Stimulated activated CD4-positive, alpha-beta T cell treated with anti-CD3 and anti-CD28 coated beads, Interleukin-15, amount 100 ng/mL, for 48 hours (primary cell): Measurements from ENCODE around the gene PDGFA.

Source experiments
- DNase-seq, 2 donors: peaks; one replicate each; pipeline ENCODE4 v3.0.0-alpha.2; 2020; ENCODE audit warnings: low read depth in 2 of 2

PDGFA gene

DNA sequence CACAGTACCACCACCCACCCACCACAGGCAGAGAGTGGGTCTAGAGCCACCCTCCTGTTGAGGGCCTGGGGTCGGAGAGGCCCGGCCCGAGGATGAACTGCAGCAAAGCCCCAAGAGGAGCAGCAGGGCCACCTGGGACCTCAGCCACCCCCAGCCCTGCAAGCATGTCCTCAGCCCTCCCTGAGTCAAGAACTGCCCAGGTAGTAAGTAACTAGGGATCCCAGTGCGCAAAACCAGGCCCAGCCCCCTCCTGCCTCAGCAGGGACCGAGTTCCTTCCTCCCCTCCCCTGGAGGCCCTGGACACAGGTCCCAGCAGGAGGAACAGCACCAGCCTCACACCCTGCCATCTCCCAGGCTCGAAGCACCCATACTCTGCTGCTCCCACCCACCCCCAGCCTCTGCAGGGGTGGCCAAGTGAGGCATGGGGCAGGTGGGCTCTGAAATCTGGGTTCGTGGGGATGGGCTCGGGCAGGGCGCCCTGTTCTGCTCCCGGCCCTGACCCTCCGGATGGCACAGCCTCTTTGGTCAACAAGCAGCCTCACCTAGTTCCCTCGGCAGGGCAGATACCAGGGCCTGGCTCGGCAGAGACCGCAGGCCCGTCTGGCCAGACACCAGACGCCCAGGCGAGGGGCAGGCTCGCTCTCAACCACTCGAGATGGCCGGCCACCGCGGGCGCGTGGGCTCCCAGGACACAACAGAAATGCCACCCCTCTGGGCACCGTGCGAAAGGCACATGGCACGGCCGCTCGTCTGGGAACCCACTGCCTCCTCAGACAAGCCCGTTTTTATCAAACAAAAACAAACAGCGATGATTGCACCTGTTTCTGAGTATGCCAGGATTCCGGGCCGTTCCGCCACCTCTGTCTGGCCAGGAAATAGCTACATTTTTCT, 15.2 kb downstream of the PDGFA start:
- DNase-seq = no peak

GRCh38 chr7:503575-504111, 16.0 kb downstream of the PDGFA start:
- DNase-seq = no peak

DNA sequence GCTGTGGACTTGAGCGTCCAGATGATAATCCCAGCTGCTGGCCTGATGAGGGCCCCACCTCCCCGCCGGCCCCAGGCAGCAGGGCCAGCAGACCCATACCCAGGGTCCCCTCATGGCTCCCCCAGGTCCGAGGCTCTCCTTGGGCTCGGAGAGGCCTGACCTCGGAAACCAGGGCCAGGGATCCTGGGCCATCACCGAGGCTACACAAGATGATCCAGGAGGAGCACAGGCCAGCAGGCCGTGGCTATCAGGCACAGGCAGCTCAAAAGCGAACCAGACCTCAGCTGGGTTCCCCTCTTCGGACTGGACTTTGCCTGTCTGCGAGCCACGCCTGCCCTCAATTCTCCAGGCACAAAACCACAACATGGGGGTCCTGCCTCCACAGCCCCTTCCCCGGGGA, 17.4 kb downstream of the PDGFA start:
- no peak for DNase-seq

DNA sequence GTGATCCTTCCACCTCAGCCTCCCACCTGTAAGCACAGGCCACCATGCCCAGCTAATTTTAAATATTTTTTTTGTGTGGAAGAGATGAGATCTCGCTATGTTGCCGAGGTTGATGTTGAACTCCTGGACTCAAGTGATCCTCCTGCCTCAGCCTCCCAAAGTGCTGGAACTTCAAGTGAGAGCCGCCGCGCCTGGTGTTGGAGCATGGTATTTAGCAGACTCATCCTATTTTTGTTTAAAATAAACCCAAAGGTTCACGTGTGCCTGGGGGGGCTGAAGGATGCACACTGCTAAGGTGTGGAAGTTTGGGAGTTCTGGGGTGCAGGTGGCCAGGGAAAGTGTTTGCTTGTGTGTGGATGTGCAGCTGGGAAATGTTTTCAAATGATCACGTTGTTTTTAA, 18.1 kb downstream of the PDGFA start:
- DNase-seq = no peak

DNA sequence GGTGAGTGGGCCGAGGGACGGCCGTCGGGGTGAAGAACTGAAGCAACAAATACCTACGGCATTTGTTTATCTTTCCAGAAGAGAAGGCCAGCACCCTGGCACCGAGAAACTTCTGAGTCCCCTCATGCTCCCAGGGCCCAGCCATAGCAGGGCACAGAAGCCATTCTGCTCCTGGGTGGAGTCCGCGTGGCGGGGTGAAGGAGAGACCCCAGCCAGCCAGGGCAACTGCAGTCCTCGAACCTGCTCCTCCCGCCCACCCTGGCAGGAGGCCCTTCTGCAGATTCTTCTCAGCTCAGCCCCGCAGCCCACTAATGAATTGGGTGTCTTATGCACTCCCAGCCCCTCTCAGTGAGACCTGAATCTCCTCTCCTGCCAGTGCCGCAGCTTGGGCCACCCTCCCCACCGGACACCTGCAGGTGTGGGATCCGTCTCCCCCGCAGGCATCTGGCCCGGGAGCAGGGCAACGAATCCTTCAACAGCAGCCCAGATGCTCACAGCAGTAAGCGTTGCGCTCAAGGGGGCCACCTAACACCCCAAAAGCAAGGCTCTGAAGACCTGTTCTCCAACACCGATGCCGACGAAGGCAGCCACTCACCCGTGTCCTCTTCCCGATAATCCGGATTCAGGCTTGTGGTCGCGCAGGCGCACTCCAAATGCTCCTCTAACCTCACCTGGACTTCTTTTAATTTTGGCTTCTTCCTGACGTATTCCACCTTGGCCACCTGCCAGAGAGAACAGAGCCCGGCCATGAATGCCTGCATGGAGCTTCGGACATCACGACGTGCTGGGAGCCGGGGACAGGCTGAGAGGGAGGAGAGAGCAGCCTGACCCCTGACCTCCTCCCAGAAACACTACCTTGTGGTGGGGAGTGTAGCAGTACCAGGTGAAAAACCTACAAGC, 18.9 kb downstream of the PDGFA start:
- DNase-seq = no peak

- no peak for DNase-seq
These were observed 19.7 kb downstream of the PDGFA start for GRCh38 chr7:499853-500485.

DNA sequence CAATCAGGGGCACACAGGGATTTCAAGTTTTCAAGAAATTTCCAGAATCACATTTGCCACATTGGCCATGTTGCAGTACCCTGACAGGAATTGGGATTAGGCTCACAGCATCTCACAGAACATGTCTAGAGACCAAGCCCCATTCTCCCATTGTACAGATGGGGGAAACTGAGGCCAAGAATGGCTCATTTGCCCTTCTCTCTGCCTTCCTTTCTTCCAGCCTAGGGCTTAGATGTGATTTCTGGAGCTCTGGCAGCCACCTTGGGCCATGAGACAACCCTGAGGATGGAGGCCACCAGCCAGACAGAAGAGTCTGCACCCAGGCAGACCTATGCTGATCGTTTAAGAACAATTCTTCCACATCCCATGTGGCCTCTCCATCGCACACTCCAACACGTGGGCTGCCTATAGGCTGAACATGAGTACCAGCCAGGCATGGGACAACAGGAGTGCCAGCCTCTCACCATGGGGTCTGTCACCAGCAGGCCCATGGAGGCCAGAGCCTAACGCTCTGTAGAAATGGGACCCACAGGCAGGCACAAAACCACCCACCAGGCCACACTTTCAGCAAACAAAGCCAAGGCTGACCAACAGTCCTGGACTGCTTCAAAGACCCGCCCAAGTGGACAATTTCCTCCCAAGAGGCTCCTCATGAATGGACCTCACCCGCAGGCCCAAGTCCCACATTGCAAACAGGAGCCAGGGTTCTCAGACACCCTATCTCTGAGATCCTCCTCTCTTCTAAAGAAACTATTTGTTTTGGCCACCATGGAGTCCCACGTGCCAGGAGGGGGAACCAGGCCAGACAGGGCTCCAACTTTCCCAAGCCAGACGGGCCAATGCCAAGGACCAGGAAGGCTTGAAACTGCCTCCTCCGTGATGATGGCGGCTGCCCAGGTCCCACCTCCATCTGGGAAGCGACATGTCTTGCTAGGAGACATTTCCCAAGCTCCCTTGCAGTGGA, 20.7 kb downstream of the PDGFA start:
- no peak for DNase-seq

GRCh38 chr7:497946-498655, 21.5 kb downstream of the PDGFA start:
- DNase-seq = no peak

GRCh38 chr7:497346-497745, 22.3 kb downstream of the PDGFA start:
- no peak for DNase-seq

DNA sequence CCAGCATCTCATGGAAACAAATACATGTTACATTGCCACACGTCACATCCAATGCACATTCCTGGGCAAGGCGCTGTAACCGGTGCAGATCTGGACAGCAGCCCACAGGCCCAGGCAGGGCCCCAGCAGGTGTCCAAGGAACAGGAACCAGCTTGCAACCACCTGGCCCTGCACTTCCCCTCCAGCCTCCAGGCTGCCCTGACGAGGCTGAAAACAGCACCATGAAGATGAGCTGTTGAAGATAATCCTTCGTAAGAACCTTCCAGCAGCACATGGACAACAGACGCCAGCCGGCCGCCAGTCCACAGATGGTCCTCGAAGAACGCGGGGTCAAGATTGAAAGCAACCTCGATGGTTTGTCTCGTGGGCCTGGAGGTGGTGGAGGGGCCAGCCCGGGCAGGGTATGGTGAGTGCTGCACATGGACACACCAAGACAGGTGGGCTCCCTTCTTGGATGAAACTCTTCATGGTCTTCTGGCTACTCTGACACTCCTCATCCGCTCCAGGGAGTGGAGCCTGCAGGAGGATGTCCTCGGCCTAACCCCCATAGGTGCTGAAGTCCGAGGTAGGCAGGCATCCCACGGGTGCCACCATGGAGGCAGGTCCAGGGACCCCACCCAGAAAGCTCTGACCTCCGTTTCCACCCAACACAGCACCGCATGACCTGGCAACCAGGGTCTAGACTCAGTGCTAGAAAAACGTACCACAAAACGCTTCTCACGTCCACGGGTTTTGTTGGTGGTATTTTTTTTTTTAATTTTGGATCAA, 22.9 kb downstream of the PDGFA start:
- no peak for DNase-seq

DNA sequence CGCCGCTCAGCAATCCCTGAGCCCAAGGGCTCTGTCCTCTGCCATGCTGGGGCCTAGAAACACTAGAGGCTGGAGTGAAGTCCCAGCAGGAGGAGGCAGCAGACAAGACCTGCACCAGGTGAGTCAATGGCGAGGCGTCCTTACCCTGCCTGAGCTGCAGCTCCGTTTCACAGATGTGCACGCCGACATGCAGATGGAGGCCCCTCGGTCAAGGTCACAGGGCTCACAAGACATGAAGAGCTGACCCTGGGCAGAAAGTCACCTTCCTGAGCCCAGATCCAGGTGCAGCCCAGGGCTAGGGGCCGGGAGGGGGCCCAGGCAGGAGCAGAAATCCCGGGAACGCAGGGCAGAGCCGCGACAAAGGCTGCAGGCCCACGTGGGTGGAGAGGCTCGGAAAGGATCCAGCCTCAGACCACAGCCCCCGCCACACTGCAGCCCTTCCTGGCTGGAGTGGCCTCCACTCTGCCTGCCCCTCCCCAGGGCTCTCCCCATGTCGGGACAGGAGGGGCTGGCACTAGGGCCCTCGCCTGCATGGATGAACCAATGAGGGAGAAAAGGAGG, 23.8 kb downstream of the PDGFA start:
- no peak for DNase-seq

- DNase-seq = no peak
These were observed 24.3 kb downstream of the PDGFA start for GRCh38 chr7:495326-495725.

GRCh38 chr7:494906-495305, 24.7 kb downstream of the PDGFA start:
- no peak for DNase-seq

GRCh38 chr7:494259-494687, 25.4 kb downstream of the PDGFA start:
- no peak for DNase-seq

- DNase-seq = no peak
These were observed 25.9 kb downstream of the PDGFA start for GRCh38 chr7:493661-494251.

DNA sequence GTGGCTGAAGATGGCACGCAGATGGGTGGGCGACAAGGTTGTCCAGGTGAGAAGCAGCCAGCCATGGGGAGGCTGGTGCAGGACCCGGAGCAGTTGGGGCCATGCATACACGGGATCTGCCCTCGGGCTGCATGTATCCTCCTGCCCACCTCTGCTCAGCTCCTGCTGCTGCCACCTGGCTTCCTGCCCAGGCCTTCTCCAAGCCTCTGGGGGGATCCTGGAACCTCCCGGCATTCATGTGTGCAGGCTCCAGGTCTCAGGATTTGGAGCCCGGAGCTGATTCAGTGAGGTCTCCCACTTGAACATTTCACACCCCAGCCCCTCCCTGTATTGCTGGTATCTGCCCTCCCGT, 27.0 kb downstream of the PDGFA start:
- DNase-seq = no peak

DNA sequence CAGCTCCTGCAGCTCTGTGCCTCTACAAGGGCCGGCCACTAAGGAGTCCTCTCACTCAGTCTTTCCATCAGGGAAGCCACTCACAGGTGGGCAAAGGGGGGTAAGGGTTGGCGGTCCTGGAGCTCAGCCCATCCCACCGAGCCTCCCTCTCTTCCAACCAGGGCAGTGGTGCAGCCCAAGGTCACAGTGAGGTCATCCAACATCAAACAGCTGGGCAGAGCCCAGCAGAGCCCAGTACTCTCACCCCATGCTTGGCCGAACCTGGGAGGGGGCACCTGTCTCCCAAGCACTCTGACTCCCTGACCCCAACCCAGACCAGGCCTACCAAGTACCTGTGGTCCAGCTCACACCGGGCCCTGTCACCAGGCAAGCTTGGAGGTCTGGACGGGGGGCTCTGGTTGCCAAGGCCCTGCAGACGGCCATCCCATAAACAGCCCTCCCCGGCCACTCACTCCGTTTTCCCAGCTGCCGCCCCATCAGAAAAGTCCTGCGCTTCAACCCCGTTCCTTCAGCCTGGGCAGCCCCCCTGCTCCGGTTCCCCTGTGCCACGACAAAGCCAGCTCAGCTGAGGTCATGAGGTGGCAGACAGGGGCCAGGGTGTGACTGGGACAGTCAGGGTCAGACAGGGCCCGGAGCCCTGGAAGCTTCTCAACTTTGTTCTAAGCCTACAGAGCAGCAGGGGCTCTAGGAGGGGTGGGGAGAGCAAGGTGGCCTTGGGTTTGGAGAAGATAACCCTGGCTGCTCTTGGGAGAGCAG, 27.5 kb downstream of the PDGFA start:
- DNase-seq = no peak
